Stimulated activated CD4-positive, alpha-beta T cell treated with anti-CD3 and anti-CD28 coated beads, Interleukin-1b, Interleukin-23, amount 100 ng/mL, for 24 hours (primary cell): Measurements from ENCODE around the gene FDX2.

Source experiments
- DNase-seq, 4 experiments: peaks; one replicate each; pipeline ENCODE4 v3.0.0-alpha.2; 2020; ENCODE audit warnings: low read depth in 4 of 4, low spot score in 1 of 4

FDX2 gene

DNA sequence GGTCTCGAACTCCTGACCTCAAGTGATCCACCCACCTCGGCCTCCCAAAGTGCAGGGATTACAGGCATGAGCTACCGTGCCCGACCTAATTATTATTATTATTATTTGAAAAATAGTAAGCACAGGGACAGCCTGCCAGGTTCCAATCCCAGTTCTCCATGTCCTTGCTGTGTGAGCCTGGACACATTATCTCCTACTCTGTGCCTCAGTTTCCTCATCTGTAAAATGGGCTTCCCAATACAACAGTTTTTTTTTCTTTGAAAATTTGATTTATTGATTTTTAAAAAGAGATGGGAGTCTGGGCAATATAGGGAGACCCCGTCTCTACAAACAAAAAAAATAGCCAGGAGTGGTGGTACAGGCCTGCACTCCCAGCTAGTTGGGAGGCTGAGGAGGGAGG is 9.5 kb downstream of the FDX2 start:
- no peak for DNase-seq

DNA sequence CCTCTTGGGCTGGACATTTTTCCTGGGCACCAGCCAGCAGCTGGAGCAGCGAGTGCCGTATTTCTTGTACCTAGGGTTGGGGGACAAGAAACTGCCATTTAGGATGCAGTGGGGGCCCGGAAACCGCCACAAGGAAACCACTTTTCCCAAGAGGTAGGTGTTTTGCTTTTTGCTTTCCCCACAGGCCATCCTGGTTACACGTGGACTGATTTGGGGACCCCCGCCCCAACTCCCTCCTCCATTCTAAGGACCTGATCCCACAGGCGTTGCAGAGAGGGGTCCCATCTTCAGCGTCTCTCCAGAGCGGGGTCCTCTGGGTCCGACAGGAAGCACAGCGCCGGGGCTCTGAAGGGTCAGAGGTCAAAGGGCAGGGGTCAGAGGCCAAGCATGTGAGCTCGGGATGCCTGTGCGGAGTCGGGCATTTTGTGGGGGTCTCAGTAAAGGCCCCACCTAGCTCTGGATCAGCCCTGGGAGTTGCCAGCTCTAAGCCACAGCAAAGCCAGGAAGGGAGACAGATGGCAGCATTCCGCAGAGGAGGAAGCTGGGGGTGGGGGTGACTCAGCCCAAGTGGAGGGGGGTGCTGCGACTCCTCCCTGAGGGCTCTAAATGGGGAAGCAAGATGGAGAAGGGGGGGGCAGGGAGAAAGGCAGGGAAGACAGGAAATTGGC is 10.5 kb downstream of the FDX2 start:
- no peak for DNase-seq

DNA sequence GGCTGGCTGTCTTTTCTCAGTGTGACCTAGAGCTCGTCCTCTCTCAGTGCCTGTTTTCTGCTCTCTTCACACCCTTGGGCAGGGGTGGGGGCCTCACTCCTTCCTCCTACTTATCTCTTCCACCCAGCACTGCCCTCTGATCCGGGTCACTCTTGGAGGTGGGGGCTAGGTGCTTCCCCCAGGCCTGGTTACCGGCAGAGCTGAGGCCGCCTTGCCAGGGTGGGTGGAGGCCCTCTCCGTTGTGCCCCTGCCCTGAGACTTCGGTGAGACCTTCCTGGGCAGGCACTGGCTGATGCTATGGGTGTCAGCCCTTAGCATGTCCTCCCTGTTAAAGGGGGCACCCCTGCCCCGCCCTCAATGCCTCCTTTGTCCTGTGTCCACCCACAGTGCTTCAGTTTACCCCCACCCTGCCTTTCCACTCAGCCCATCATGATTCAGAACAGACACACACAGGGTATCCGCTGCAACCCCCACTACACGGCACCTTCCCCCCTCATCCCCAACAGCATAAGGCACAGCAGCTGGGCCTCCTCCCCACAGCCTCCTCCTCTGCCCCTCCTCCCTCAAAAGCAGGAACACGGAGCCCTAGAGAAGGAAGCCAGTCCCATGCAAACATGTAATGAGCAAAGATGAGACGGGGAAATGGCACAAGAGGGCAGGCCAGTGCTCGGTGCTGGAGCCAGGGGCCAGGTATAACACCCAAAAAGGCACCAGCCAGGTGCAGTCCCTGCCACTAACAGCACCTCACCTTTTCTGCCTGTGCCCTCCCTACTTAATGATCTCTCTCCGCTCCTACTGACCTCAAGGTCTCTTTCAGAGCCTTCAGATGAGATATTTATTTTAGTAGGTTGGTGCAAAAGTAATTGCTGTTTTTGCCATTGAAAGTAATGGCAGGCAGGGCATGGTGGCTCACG is 16.0 kb downstream of the FDX2 start:
- no peak for DNase-seq

DNA sequence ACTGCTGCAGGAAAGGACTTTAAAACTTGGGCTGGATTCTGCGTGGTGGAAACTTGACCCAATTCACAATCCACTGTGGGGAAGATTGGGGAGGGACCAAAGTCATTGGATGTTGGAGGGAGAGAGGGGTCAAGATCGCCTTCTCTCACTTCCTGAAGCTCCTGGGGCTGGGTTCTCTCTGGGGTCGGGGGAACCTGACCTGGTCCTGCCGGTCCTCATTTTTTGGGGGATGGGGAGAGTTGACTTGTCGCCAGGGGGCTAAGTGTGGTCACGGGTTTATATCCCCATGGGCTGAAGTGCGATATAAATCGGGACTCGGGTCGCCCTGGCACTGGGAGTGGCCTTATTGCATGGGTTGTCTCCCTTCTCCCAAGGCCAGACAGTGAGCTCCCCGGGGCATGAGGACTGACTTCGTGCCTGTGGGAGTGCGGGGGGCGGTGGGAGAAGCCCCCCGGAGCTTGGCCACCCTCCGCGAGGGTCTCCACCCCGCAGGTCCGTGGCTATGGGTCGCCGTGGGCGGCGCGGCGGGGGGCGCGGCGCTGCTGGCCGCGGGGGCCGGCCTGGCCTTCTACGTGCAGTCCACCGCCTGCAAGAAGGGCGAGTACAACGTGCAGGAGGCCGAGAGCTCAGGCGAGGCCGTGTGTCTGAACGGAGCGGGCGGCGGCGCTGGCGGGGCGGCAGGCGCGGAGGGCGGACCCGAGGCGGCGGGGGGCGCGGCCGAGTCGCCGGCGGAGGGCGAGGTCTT is 19.8 kb downstream of the FDX2 start:
- no peak for DNase-seq

DNA sequence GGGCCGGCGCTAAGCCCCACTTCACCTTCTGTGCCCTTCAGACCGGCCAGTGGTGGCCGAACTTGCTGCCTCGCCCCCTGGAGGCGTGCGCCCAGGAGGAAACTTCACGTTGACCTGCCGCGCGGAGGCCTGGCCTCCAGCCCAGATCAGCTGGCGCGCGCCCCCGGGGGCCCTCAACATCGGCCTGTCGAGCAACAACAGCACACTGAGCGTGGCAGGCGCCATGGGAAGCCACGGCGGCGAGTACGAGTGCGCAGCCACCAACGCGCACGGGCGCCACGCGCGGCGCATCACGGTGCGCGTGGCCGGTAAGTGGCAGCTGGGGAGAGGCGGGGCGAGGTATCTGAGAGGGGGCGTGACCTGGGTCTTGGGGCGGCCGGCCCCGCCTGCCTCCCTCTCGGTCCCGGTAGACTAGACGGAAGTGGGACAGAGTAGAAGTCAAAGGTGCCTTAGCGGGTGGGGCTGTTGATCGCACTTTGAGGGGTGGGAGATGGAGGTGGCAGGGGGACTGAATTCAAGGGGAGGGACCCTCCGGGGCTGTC is 20.4 kb downstream of the FDX2 start:
- no peak for DNase-seq

GRCh38 chr19:10294368-10294697 is 21.5 kb downstream of the FDX2 start:
- DNase-seq, result no peak

GRCh38 chr19:10293637-10294367 is 22.0 kb downstream of the FDX2 start:
- DNase-seq, result no peak

- no peak for DNase-seq
These were observed 22.8 kb downstream of the FDX2 start for GRCh38 chr19:10292789-10293636.

GRCh38 chr19:10292206-10292788 is 23.5 kb downstream of the FDX2 start:
- peak in 2 of 4 experiments; percentile 54 to 75 for DNase-seq

- no peak for DNase-seq
These were observed 24.1 kb downstream of the FDX2 start for GRCh38 chr19:10291554-10292205.

GRCh38 chr19:10290876-10291553 is 24.8 kb downstream of the FDX2 start:
- DNase-seq, result no peak

- DNase-seq, result no peak
These were observed 25.4 kb downstream of the FDX2 start for GRCh38 chr19:10290357-10290875.

DNA sequence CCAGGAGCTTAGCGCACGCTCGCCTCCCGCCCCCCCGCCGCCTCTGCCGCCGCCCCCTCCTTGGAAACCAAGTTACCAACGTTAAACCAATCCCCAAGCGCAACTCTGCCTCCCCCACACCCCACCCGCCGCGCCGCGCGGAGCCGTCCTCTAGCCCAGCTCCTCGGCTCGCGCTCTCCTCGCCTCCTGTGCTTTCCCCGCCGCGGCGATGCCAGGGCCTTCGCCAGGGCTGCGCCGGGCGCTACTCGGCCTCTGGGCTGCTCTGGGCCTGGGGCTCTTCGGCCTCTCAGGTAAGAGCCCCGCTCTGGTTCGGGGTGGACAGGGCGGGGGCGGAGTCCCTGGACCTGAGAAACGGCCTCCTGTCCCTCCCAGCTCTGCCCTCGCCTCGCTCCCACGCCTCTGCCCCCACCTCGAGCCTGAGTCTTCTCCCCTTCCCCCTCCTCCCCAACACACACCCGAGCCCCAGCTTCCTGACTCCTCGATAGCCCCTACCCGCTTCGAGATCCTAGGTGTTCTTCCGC is 25.9 kb downstream of the FDX2 start, which contains the start of gene ICAM5:
Gene ICAM5, plus strand, starts transcription at position 117 of the 521 bp plus-strand sequence. Its CDS starts 92 bp downstream, at position 209.
- DNase-seq, result no peak

GRCh38 chr19:10289167-10289835 is 26.5 kb downstream of the FDX2 start:
- no peak for DNase-seq

DNA sequence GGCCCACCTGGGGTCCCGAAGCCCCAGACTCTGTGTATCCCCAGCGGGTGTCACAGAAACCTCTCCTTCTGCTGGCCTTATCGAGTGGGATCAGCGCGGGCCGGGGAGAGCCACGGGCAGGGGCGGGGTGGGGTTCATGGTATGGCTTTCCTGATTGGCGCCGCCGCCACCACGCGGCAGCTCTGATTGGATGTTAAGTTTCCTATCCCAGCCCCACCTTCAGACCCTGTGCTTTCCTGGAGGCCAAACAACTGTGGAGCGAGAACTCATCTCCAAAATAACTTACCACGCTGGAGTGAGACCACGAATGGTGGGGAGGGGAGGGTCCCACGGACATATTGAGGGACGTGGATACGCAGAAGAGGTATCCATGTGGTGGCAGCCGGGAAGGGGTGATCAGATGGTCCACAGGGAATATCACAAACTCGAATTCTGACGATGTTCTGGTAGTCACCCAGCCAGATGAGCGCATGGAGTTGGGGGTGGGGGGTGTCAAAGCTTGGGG is 27.1 kb downstream of the FDX2 start:
- DNase-seq, result no peak

- no peak for DNase-seq
These were observed 28.7 kb downstream of the FDX2 start, which contains the start of gene ICAM4 for GRCh38 chr19:10286803-10287737. ICAM4 (plus strand) TSS chr19:10286955; CDS start chr19:10287013, 58 bp downstream.
